ENCODE measurements around the gene ZNF219. TPM values are rescaled to one million over a fixed set of nuclear protein-coding genes. Genes with fewer than 3 reads are reported as not detected.

The ZNF219 gene
- total RNA-seq, 1 donor from 2014 or later = 31.9 TPM

DNA sequence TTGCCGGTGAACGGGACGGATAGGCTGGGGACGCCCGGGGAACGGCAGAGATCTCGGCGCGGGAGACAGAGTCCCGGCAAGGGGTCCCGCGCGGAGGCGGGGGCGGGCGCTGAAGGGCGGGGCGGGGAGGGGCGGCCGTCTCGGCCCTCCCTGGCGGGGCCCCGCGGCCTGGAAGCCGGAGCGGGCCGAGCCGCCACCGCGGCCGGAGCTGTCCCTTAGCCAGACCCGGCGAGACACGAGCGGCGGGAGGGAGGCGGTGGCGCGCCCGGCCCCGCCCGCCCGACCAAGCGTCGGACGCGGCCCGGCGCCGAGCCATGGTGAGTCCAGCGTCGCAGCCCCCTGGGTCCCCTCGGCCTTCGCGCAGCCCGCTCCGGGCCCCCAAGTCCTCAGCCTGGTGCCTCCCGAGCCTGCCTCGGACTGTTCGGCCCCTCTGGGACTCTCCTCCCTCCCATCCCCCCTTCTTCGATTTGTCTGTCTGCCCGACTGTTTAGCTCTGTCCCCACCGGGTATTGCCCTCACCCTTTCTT lies 28.3 kb downstream of the ZNF219 start, which contains the start of gene ARHGEF40:
Gene ARHGEF40, plus strand, starts transcription at position 222 of the 527 bp plus-strand sequence. Its CDS starts 93 bp downstream, at position 315.
- TF ChIP-seq EZH2 (IDR thresholded peaks at IDR 0.05; ENCODE audit: insufficient read depth, low read length) = no peak
- TF ChIP-seq, protein P1, sequence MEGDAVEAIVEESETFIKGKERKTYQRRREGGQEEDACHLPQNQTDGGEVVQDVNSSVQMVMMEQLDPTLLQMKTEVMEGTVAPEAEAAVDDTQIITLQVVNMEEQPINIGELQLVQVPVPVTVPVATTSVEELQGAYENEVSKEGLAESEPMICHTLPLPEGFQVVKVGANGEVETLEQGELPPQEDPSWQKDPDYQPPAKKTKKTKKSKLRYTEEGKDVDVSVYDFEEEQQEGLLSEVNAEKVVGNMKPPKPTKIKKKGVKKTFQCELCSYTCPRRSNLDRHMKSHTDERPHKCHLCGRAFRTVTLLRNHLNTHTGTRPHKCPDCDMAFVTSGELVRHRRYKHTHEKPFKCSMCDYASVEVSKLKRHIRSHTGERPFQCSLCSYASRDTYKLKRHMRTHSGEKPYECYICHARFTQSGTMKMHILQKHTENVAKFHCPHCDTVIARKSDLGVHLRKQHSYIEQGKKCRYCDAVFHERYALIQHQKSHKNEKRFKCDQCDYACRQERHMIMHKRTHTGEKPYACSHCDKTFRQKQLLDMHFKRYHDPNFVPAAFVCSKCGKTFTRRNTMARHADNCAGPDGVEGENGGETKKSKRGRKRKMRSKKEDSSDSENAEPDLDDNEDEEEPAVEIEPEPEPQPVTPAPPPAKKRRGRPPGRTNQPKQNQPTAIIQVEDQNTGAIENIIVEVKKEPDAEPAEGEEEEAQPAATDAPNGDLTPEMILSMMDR (IDR thresholded peaks at IDR 0.05; ENCODE audit: insufficient read depth, low read depth, low read length) = no peak
- peaks cover 11% of the 10 kb centered on the region for H3K36me3 Mint-ChIP-seq (ENCODE audit: low read depth, unreplicated experiment)
- H3K4me1 ChIP-seq (ENCODE audit: insufficient read depth, low read length) = peaks cover 32% of the 10 kb centered on the region
- peak within 1 kb of the TSS; percentile 94 for H3K4me3 Mint-ChIP-seq (ENCODE audit: unreplicated experiment)
- no peaks in the 10 kb centered on the region for H3K9me3 ChIP-seq (ENCODE audit: insufficient read depth, low read depth, low read length)
- peak within 1 kb of the TSS; percentile 99 for H3K4me2 ChIP-seq (ENCODE audit: low read length)
- peak; percentile 27 for DNase-seq (ENCODE audit: low read depth)
- H2AFZ ChIP-seq (ENCODE audit: low read depth, low read length) = peak within 1 kb of the TSS; percentile 61
- FAIRE-seq = no peak
- H3K9me3 Mint-ChIP-seq (ENCODE audit: unreplicated experiment) = no peaks in the 10 kb centered on the region
- H3K4me3 ChIP-seq (ENCODE audit: insufficient read depth, low read depth, low read length) = peak within 1 kb of the TSS; percentile 81
- H3K36me3 ChIP-seq (ENCODE audit: insufficient read depth, low read length) = peaks cover 17% of the 10 kb centered on the region
- H3K4me1 Mint-ChIP-seq (ENCODE audit: low read depth, unreplicated experiment) = peaks cover 33% of the 10 kb centered on the region
- H3K9ac ChIP-seq (ENCODE audit: low read length) = peak within 1 kb of the TSS; percentile 98
- H3K27me3 ChIP-seq (ENCODE audit: insufficient read depth, low read length) = no peaks in the 10 kb centered on the region
- H3K27ac Mint-ChIP-seq (ENCODE audit: unreplicated experiment) = peak within 1 kb of the TSS; percentile 98
- H4K20me1 ChIP-seq (ENCODE audit: insufficient read depth, low read length) = peaks cover 33% of the 10 kb centered on the region
- peaks cover 37% of the 10 kb centered on the region for H3K79me2 ChIP-seq (ENCODE audit: insufficient read depth, low read length)
- peak within 1 kb of the TSS; percentile 97 for H3K27ac ChIP-seq (ENCODE audit: low read depth, low read length)
- H3K27me3 Mint-ChIP-seq (ENCODE audit: low read depth, unreplicated experiment) = no peaks in the 10 kb centered on the region

DNA sequence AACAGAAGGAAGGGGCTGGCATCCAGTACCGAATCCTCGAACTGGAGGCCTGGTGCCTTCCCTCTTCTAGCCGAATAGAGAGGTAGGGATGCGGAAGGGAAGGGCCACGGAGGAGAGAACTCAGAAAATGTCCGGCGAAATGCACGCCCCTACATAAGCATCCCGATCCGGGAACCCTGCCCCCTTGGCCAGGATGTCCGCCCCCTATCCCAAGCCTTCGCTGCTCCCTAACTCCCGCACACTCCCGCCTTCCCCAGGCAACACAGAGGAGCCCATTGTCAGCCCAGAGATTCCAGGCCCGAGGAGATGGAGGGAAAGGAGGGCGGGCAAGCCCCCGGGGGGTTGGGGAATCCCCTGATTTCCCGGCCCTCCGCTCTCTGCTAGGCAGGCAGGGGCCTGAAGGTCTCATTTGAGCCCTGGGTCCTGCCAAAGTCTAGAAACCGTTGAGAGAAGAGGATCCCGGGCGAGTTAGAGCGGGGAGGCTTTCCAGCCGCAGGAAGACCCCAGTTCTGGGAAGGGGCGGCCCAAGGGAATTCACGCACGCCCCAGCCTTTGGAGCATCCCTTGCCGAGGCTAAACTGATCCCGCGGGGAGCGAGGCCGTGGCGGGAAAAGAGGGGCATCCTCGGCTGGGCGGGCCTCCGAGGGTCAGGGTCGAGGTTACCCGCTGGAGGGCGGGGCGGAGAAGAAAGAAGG lies 28.9 kb downstream of the ZNF219 start:
- H4K20me1 ChIP-seq (ENCODE audit: insufficient read depth, low read length) = peaks cover 27% of the 10 kb centered on the region
- H3K9me3 ChIP-seq (ENCODE audit: insufficient read depth, low read depth, low read length) = no peaks in the 10 kb centered on the region
- no peaks in the 10 kb centered on the region for H3K9me3 Mint-ChIP-seq (ENCODE audit: unreplicated experiment)
- peaks cover 30% of the 10 kb centered on the region for H3K79me2 ChIP-seq (ENCODE audit: insufficient read depth, low read length)
- FAIRE-seq (no peak), DNase-seq (ENCODE audit: low read depth) (peak; percentile 23)
- H3K4me1 ChIP-seq (ENCODE audit: insufficient read depth, low read length) = peaks cover 32% of the 10 kb centered on the region
- peak overlapping the region; percentile 99 for H3K4me2 ChIP-seq (ENCODE audit: low read length)
- H3K4me3 Mint-ChIP-seq (ENCODE audit: unreplicated experiment) = peak overlapping the region; percentile 90
- H3K4me1 Mint-ChIP-seq (ENCODE audit: low read depth, unreplicated experiment) = peaks cover 34% of the 10 kb centered on the region
- H2AFZ ChIP-seq (ENCODE audit: low read depth, low read length) = peak overlapping the region; percentile 61
- peak overlapping the region; percentile 87 for H3K27ac Mint-ChIP-seq (ENCODE audit: unreplicated experiment)
- peak overlapping the region; percentile 67 for H3K4me3 ChIP-seq (ENCODE audit: insufficient read depth, low read depth, low read length)
- no peak for TF ChIP-seq EZH2 (IDR thresholded peaks at IDR 0.05; ENCODE audit: insufficient read depth, low read length)
- TF ChIP-seq, protein P1 (IDR thresholded peaks at IDR 0.05; ENCODE audit: insufficient read depth, low read depth, low read length) = no peak
- H3K27me3 Mint-ChIP-seq (ENCODE audit: low read depth, unreplicated experiment) = no peaks in the 10 kb centered on the region
- H3K36me3 ChIP-seq (ENCODE audit: insufficient read depth, low read length) = peaks cover 17% of the 10 kb centered on the region
- H3K27ac ChIP-seq (ENCODE audit: low read depth, low read length) = peak overlapping the region; percentile 97
- H3K27me3 ChIP-seq (ENCODE audit: insufficient read depth, low read length) = no peaks in the 10 kb centered on the region
- peaks cover 7% of the 10 kb centered on the region for H3K36me3 Mint-ChIP-seq (ENCODE audit: low read depth, unreplicated experiment)
- peak overlapping the region; percentile 98 for H3K9ac ChIP-seq (ENCODE audit: low read length)
